ENCODE results near the gene TMEM26. TPM values are rescaled to one million over a fixed set of nuclear protein-coding genes. Genes with fewer than 3 reads are reported as not detected.

Gene TMEM26
- total RNA-seq, 1 donor, result 20.5 TPM

- DNase-seq (ENCODE audit: low read depth), result no peak
- no peak for TF ChIP-seq CTCF (IDR thresholded peaks at IDR 0.05; ENCODE audit: insufficient read depth, low read length)
- H3K4me3 ChIP-seq (ENCODE audit: low read depth, low read length), result no peak overlapping the region
These were observed 28.4 kb upstream of the TMEM26 start for GRCh38 chr10:61481597-61481996.

GRCh38 chr10:61480208-61480607 is 27.0 kb upstream of the TMEM26 start:
- H3K4me3 ChIP-seq (ENCODE audit: low read depth, low read length), result no peak overlapping the region
- DNase-seq (ENCODE audit: low read depth), result no peak
- no peak for TF ChIP-seq CTCF (IDR thresholded peaks at IDR 0.05; ENCODE audit: insufficient read depth, low read length)

- no peak for TF ChIP-seq CTCF (IDR thresholded peaks at IDR 0.05; ENCODE audit: insufficient read depth, low read length)
- H3K4me3 ChIP-seq (ENCODE audit: low read depth, low read length), result no peak overlapping the region
- DNase-seq (ENCODE audit: low read depth), result no peak
These were observed 25.6 kb upstream of the TMEM26 start for GRCh38 chr10:61478621-61479312.

GRCh38 chr10:61477451-61477850 is 24.3 kb upstream of the TMEM26 start:
- TF ChIP-seq CTCF (IDR thresholded peaks at IDR 0.05; ENCODE audit: insufficient read depth, low read length), result no peak
- H3K4me3 ChIP-seq (ENCODE audit: low read depth, low read length), result no peak overlapping the region
- no peak for DNase-seq (ENCODE audit: low read depth)

- no peak for TF ChIP-seq CTCF (IDR thresholded peaks at IDR 0.05; ENCODE audit: insufficient read depth, low read length)
- no peak for DNase-seq (ENCODE audit: low read depth)
- H3K4me3 ChIP-seq (ENCODE audit: low read depth, low read length), result no peak overlapping the region
These were observed 23.3 kb upstream of the TMEM26 start for GRCh38 chr10:61476529-61476928.

GRCh38 chr10:61475449-61475873 is 22.3 kb upstream of the TMEM26 start:
- no peak overlapping the region for H3K4me3 ChIP-seq (ENCODE audit: low read depth, low read length)
- no peak for TF ChIP-seq CTCF (IDR thresholded peaks at IDR 0.05; ENCODE audit: insufficient read depth, low read length)
- peak; percentile 35 for DNase-seq (ENCODE audit: low read depth)
